Activated CD4-positive, alpha-beta T cell treated with anti-CD3 and anti-CD28 coated beads, Interleukin-2, Interleukin-6, amounts not matched to agents 100 ng/mL and 50 ng/mL, durations not matched to agents 16 hours and 8 hours (primary cell): ENCODE measurements around the gene SERINC5.
A peak's percentile ranks its signal among the peaks of the same experiment; 100 is the strongest.
"Not testable (repeated sequence)": the region's sequence is repeated elsewhere in the genome, so short reads cannot be mapped to it uniquely, and the experiment has no call there.

ENCODE experiments used
- DNase-seq: peaks from one replicate; pipeline ENCODE4 v3.0.0-alpha.2; 2020

The SERINC5 gene

DNA sequence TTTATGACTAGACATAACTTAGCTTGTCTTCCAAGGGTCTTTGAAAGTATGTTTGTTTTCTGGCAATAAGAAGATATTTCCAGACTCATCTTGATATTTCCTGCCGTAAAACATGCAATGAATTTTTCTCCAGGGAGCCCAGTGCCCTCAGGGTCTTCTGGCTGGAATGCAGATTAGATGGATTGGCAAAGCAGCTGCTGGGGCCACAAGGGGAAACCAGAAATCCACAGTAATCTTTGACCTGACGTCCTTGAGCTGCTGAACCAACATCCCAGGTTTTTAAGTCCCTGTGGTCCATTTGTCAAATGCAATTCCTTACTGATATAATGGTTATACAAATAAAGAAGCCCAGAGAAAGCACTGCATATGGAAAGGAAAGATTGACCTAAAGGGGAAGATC lies 127.7 kb downstream of the SERINC5 start:
- DNase-seq, result no peak

DNA sequence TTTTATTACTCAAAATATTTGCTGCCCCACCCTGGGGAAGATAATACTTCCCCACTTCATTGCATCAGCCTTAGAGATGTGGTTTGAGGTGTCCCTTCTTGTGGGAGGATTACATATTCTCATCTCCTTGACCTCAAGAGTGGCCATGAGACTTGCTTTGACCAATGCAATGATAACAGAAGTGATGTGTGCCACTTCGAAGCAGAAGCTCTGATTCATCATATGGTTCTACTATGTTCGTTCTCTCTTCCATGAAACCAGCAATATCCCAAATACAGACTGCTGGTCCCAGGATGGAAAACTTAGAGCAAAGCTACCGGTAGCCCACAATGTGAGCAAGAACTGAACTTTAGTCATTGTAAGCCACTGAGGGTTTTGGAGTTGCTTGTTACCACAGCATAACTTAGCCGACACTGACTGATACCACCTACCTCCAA lies 128.7 kb downstream of the SERINC5 start:
- DNase-seq, result peak; percentile 39

DNA sequence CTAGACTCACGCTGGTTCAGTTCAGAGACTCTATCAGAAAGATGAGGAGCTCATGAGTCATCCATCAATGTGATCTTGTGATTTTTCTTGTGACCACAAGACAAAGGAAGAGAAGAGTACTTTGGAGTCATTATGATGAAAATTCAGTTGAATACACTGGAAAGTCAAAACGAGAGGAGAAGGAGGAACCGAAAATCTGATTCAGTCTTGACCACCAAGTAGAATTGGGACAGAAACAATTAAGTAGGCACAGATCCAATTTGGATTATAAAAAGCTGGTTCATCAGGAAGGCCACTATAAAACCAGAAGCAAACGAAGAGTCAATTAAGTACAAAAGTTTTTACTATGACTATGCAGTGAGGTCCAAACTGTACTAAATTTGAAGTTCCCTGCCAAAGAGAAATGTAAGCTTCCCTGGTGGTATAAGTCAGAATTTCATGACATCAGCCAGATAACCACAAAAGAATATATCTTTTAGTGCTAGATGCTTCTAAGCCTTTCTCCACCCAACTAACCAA lies 129.8 kb downstream of the SERINC5 start:
- peak; percentile 87 for DNase-seq

DNA sequence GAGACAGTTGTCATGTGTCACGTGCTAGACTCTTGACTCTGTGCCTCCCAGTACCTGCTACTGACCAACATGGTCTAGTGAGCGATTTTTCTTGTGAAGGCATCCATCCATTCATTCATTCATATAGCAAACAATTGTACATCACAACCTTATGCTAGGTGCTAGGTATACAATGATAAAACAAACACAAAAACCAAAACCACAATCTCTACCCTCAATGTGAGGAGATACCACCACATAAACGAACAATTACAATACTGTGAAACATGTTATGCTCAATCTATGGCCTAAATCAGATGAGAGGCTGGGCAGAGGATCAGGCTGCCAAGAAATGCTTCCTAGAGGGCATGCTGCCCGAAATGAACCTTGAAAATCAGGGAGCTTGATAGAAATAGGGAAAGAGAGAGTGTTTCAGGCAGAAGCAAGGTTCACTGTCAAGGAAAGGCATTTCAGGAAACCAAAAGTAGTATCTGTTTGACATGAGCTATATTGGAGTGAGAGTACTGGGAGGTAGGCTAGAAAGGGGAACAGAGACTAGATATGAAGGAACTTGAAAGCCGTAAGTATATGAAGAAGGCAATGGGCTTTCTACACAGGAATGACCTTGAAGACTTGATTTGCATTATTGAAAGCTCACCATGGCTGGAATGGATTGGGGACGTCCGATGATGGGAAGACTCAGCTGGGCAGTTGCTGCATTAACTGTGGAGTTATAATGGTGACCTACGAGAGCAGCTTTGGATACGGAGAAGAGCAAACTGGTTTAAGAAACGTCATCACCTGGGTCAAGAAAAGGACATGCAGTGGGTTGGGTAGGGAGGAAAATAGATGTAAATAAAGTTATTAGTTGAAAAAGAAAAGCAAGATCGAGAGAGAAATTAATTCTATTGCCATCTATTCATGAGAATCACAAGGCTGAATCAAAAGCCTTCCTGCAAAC lies 130.6 kb downstream of the SERINC5 start:
- DNase-seq, result peak; percentile 35

DNA sequence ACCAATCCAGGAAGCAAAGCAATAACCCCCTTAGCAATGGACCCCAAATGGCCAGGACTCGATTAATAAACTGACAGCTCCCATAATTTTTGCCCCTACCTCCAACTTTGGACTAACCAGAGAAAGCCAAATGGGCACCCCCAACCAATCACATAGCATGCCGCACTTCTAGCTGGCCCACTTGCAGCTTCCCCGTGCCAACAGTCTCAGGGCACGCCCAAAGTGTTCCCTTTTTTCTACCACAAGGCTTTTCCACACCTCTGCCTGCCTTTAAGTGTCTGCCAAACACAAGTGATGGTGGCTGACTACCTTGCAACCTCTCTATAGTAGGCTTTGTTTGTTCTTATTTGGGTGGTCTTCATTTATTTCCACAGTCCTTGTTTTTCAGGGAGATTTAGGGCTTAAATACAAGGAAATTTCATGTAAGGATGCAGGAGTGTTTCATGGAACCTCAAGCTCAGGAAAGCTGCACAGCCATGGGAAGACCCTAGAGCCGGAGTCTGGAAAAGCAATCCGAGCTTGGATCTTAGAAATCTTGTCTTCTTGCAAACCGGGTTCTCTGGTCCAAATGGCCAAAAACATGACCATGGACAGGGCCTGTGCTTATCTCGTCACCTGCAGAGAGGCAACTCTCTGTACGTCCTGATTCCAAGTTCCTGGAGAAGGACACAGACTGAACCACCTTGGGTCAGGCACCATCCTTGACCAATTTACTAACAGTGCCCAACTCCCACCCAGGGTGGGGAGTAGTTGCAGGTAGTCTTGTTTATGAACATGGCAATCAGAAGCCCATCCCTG lies 131.5 kb downstream of the SERINC5 start:
- no peak for DNase-seq

DNA sequence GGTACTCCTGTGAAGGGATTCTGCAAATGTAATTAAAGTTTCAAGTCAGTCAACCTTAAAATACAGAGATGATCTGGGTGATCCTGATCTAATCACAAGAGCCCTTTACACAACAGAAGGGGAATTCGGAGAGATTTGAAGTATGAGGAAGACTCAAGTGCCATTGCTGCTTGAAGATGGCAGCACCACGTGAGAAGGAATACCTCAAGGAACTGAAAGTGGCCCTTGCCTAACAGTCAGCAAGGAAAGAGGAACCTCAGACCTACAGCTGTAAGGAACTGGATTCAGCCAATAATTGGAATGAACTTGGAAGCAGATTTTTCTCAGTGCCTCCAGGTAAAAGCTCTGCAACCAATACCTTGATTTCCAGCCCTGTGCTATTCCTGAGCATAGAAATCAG lies 133.3 kb downstream of the SERINC5 start:
- DNase-seq, result no peak

DNA sequence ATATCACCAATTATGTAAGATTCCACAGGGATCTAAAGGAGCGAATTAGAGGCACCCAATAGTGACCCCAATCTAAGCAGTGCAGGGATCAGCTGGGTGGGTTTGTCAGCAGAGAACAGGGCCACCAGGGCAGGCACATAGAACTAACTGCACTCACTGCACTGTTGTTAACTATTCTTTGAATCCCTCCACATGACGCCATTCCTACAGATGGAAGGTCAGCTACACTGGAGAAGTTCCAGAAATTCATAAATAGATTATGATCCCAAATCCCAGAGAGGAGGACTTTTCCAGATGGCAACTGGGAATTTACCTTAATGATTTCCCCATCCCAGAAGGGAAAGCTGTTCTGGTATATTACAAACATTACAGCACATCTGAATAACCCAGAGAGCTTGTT lies 136.5 kb downstream of the SERINC5 start:
- no peak for DNase-seq

DNA sequence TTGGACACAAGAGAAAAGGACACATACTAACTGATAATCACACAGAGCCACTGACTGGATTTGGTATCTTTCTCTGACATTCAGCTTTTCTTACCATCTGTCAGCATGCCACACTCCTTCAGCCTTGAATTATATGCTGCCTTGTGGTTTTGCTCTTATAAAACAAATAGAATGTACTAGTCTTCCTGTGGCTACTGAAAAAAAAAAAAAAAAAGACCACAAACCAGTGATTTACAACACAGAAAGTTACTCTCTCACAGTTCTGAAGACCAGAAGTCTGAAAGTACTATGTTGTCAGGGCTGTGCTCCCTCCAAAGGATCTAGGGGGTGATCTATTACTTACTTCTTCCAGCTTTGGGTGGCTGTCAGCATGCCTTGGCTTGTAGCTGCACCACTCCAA lies 138.4 kb downstream of the SERINC5 start:
- no peak for DNase-seq

DNA sequence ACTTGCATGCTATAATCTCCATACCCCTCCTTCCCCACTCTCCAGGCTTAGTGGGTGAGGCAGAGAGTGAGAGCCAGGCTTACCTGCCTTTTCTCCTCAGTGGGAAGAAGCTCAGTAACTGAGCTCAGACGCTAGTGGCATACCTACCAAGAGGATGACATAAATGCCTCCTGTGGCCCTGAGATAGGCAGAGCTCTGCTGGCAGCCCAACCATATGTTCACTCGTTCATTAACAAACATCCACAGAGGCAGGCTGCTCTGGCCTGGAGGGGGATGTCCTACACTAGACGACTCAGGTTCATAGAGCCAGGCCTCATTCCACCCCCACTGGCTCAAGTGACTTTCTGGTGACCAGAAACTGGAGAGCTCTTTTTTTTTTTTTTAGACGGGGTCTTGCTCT lies 139.4 kb downstream of the SERINC5 start:
- DNase-seq, result no peak

DNA sequence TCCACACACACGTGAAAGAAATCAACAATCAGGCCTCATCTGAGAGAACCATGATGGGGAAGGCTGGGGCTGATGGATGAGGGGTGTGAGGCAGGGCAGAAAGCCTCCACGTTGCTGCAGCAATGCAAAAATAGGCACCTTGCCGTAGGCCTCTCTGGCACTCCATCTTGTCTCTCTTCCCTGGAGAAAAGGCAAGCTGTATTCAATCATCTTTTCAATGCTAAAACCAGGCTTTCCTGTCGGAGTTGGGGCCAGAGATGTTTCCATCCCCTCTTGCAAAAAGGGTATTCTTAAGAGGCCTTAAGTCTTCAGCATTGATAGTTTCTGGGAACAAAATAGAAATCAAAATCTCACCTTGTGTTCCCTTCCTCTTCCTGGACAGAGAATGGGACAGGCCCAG lies 139.8 kb downstream of the SERINC5 start:
- DNase-seq, result no peak

DNA sequence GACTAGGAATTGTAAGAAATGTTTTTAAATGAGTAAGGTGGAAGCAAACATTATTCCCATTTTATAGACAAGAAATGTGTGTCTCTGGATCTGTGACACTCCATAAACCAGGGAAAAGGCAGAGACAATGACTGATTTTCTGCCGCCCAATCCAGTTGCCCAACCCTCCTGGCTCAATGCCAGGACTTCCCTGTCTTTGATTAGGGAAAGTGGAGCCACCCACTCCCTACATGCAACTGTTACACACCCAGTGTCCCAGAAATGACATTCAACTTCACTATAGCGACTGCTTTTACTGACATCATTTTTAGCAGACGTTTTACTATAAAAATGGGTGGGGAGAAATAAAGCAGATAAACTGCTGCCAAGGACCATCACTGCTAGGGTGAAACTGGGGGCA lies 141.0 kb downstream of the SERINC5 start:
- no peak for DNase-seq

DNA sequence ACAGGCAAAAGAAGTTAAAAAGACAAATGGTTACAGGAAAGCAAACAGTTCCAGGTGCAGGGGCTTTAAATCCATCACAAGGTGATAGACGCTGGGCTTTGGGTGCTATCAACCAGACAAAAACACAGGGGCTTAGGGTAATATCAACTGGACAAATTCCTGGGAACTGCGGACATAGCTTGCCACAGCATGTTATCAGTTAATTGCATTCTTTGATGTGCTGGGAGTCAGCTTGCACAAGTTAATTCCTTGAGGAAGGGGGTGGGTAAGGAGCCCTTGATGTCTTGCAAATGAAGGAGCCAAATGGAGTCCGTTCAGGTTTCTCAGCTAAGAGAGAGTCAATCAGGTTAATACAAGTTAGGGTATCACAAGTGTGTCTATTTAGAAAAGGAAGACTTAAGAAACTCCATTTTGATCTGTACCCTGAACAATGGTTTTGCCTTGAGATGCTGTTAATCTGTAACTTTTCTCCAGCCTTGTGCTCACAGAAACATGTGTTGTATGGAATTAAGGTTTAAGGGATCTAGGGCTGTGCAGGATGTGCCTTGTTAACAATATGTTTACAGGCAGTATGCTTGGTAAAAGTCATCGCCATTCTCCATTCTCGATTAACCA lies 144.4 kb downstream of the SERINC5 start:
- DNase-seq, result not testable (repeated sequence)

DNA sequence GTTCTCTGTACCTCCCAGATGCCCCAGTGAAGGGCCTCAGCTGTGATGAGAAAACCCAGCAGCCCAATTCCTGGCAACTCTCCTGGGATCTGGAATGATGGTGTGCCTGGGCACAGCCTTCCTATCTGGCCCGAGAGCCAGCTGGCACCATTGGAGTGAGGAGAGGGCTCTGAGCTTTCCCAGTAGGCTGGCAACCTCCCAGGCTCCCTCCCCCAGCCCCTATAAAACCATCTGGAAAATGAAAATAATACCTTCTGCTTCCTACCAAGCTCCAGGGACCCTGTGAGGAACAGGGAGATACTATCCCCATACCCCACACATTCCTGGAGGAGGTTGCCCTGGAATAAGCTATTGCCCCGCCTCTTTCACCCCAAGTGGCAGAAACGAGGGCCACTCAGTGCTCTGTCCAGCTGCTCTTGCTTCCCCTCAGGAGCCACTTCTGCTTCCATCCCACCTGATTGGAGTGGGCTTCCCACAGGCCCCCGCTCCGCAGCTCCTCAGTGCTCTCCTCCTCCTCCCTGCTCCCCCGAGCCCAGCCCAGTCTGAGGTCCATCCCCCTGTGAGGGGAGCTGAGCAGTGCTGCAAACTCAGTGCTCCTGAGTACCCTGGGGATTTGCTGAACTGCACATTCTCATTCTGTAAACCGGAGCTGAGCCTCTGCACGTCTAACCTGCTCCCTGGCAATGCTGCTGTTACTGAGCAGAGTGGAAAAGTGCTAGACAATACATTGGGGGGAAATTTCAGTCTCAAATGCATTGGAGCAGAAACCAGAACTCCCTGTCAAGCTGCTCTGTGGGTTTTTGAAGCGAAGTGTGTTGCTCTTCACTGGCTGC lies 146.0 kb downstream of the SERINC5 start:
- DNase-seq, result no peak

DNA sequence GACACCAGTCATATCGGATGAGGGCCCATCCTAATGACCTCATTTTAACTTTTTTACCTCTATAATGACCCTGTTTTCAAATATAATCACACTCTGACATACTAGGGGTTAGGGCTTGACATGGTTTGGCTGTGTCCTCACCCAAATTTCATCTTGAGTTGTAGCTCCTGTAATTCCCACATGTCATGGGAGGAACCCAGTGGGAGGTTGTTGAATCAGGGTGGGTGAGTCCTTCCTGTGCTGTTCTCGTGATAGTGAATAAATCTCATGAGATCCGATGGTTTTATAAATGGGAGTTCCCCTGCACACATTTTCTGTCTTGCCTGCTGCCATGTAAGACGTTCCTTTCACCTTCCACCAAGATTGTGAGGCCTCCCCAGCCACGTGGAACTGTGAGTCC lies 148.9 kb downstream of the SERINC5 start:
- DNase-seq, result no peak

DNA sequence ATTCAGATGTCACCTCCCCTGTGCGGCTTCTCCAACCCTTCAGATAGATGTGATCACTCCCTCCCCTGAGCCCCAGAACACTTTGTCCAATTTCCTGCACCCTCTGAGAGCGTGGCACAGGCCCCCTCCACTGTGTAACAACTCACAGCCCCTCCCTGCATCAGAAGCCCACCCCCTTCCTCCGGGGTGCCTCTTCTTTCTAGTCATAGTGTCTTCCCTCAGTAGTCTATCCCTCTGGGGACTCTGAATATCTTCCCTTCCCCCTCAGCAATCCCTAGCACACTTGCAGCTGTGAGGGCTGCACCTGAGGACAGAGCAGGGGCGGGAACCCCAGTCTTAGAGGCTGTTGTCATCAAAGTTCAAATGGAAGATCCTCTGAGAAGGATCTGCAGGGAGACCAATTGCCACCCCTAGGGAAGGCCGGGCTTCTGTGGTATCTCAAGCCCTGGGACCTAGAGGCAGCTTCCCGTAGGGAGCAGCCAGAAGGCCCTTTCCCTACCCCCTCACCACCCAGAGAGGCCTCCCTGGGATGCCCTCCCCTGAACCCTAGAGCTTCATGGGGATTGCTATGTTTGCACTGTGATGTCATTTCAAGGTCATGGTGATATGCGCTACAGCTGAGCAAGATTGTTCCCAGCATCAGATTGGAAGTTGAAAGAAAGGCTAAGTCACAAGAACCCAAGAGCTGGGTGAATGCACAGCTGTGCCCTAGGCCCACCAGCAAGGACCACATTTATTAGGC lies 150.0 kb downstream of the SERINC5 start:
- DNase-seq, result no peak

DNA sequence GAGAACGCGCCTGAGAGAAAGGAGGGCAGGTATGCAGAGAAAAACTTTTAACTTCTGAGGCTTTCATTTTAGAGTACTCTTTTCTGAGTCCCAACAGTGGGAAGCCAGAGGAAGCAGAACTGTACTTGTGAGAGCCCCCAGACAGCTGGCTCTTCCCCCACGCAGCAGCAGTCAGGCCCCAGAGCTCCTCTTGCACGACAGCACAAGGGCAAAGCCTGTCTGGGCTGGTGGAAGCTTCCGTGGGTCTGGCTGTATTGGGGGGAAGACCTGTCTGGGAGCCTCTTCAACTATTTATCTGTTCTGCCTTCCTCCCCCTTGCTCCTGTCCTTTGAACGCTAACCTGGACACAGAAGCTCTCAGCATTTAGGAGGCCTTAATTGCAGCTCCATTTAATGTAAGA lies 152.5 kb downstream of the SERINC5 start:
- no peak for DNase-seq

DNA sequence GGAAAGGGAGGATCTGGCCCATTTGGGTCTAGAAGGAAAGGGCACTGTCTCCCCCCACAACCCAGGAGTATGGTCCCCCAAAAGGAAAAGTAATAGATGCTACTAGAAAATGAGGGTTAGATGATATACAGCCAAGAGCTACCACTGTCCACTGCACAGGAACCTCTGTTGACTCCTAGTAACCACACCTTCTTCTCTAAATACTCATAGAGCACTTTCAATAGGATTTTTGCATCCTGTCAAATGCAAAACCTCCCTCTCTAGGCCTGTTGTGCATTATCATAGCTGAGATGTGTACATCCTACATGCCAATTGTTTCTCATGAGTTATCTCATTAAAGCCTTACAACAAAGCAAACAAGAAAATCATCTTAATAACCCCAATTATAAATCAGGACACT lies 153.9 kb downstream of the SERINC5 start:
- peak; percentile 36 for DNase-seq

DNA sequence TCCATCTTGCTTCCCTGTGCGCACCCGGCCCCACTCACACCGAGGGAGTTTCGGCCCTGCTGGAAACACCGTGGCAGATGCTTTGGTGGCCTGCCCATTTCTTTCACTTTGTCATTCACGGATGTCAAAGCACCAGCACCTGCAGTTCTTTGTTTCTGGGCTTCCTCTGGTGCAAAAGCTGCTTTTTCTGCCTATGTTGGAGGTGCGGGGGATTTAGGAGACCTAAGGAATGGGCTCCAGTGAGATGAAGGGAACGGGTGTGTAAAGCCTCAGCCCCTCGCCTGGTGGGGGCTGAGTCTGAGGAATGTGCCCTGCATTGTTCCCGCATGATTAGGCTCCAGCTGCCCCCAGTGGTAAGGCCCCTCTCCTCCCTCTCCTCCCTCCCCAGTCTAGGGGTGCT lies 158.4 kb downstream of the SERINC5 start:
- DNase-seq, result no peak

DNA sequence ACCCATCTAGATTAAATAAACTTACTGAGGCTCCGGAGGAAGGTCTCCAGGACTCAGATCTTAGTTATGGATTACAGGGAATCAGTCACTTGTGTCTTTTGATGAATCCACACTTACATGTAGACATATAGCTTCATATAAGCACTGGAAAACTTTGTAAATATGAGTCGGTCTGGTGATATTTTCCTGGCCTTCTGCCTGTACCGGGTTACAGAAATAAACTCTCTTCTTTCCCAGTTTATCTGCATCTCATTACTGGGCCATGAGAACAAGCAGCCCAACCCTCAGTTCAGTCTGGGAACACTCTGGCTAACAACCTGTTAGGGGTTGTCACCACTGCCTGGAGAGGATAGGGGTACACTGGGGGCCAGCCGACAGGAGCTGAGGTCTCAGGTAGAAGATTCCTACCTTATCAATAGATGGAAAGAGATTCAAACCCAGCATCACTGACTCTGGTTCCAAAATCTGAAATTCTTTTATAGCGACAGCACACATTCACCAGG lies 161.6 kb downstream of the SERINC5 start:
- DNase-seq, result no peak

DNA sequence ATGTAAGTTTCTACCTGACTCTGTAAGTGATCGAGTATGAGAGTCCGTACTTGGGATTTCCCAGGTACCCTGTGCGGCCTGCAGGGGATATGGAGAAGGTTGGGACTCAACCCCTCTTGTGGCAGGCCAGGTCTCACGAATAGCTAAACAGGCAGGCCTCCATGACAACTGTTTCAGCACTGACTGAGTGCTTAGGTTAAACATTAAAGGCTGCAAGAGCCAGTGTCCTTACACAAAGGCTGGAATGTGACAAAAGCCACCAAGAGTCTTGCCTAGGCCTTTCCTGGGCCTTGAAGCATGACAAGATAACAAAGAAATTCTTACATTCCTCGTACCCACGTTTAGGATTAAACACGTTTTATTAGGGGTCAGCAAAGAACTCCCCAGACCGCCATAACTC lies 162.1 kb downstream of the SERINC5 start:
- no peak for DNase-seq

DNA sequence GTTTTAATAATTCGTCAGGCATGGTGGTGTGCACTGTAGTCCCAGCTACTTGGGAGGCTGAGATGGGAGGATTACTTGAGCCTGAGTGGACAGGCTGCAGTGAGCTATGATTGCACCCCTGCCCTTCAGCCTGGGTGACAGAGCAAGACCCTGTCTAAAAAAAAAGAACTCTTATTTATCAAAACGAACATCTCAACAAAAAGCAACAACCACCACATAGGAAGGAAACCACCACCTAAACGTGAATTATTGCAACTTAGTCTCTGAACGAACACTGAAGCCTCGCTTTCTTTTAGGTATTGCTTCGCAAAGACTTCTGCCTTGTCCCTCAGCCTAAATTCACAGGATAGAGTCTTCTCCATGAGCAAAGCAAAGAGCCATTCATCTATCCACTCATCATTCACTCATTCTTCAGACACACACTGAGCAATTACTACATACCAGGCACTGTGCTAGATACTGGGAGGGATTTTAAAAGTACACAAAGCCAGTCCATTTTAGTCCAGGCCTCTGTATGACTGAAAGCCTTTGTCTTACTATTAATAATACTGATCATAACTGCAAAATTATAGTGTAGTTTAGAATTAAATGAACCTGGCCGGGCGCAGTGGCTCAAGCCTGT lies 163.3 kb downstream of the SERINC5 start:
- no peak for DNase-seq
